A549 (cell line): ENCODE measurements around the gene DNM3. TPM values are rescaled to one million over a fixed set of nuclear protein-coding genes. Genes with fewer than 3 reads are reported as not detected.

Source experiments
- ATAC-seq, 2 experiments: fragments of 200-7000 bp in 1 of 2; fragments of >200 bp in 1 of 2; cut with Nextera tagmentation in 1 of 2; cut with Tn5 transposase in 1 of 2; 3 replicates each; pipeline versions ENCODE4 v1.8.0 to v1.9.1; 2018 to 2020; ENCODE audit warnings: mild to moderate bottlenecking in 1 of 2, moderate library complexity in 1 of 2
- CTCF ChIA-PET: fragments of 300-600 bp; sonication (Branson Sonifier 250); formaldehyde crosslinking; extraction: SDS; loops from one replicate; lab custom pipeline; 2021; ENCODE audit warnings: antibody characterized with exemption, inconsistent platforms; lab: Yijun Ruan, JAX
- POLR2A ChIA-PET: fragments of 350-600 bp; formaldehyde crosslinking; extraction: SDS; loops from one replicate; lab custom pipeline; 2021; ENCODE audit warnings: antibody characterized with exemption, inconsistent platforms; lab: Yijun Ruan, JAX
- DNase-seq, 2 experiments: peaks; one replicate each; pipeline versions ENCODE4 v3.0.0 to v3.0.0-alpha.2; 2011 to 2016; ENCODE audit warnings: low read depth in 1 of 2, low spot score in 1 of 2
- FAIRE-seq: peaks from 2 replicates; lab custom pipeline; 2011; peaks lifted over from hg19 to GRCh38; lab: Jason Lieb, UNC
- H3K27ac ChIP-seq, 2 experiments: fragments of >200 bp; sonication (Bioruptor Twin); formaldehyde crosslinking; 3 replicates each; pipeline ENCODE4 v1.5.1; 2016 to 2017
- H3K4me1 ChIP-seq: fragments of >200 bp; sonication (Bioruptor Twin); formaldehyde crosslinking; 3 replicates; pipeline ENCODE4 v1.6.1; 2016
- H3K4me2 ChIP-seq: fragments of >200 bp; sonication (Bioruptor Twin); formaldehyde crosslinking; 3 replicates; pipeline ENCODE4 v1.6.1; 2016
- H3K4me3 ChIP-seq: fragments of >200 bp; sonication (Bioruptor Twin); formaldehyde crosslinking; 3 replicates; pipeline ENCODE4 v1.5.1; 2016
- H3K9me3 ChIP-seq: fragments of >200 bp; sonication (Bioruptor Twin); formaldehyde crosslinking; 3 replicates; pipeline ENCODE4 v1.6.1; 2016
- BCL3 ChIP-seq: fragments of >200 bp; sonication (Bioruptor Twin); formaldehyde crosslinking; IDR thresholded peaks from 3 replicates; pipeline ENCODE4 v1.6.1; 2016
- BHLHE40 ChIP-seq: IDR thresholded peaks from 2 replicates; pipeline ENCODE4 v1.6.1; 2012; ENCODE audit warnings: low read depth, low read length, inconsistent platforms
- CTCF ChIP-seq: fragments of >200 bp; sonication (Bioruptor Twin); formaldehyde crosslinking; IDR thresholded peaks from 3 replicates; pipeline ENCODE4 v1.5.1; 2016
- ELK1 ChIP-seq: fragments of 150-350 bp; IDR thresholded peaks from 2 replicates; pipeline ENCODE4 v1.6.1; 2014; ENCODE audit warnings: low read depth, mild to moderate bottlenecking, low read length
- FOSL2 ChIP-seq, 2 experiments: fragments of 450-650 bp in 1 of 2; fragments of >200 bp in 1 of 2; sonication (Bioruptor Twin) in 1 of 2; formaldehyde crosslinking; IDR thresholded peaks; 2 replicates each; pipeline versions ENCODE4 v1.5.0 to v1.6.1; 2016 to 2020; ENCODE audit warnings: mild to moderate bottlenecking in 1 of 2, moderate library complexity in 1 of 2
- HMGXB4 ChIP-seq: fragments of 250-450 bp; sonication (Bioruptor Pico); IDR thresholded peaks from 2 replicates; pipeline ENCODE4 v1.5.0; 2021; ENCODE audit warnings: mild to moderate bottlenecking, moderate library complexity, borderline replicate concordance
- HOXB13 ChIP-seq: fragments of 250-450 bp; sonication (Bioruptor Pico); IDR thresholded peaks from 2 replicates; pipeline ENCODE4 v1.5.0; 2020; ENCODE audit warnings: low read depth, mild to moderate bottlenecking, moderate library complexity
- KDM5A ChIP-seq: fragments of 200-600 bp; sonication (generic); IDR thresholded peaks from 2 replicates; pipeline ENCODE4 v1.6.1; 2016; ENCODE audit warnings: antibody characterized with exemption, mild to moderate bottlenecking
- PBX3 ChIP-seq: IDR thresholded peaks from 2 replicates; pipeline ENCODE4 v1.6.1; 2012
- RAD21 ChIP-seq, 2 experiments: fragments of >200 bp in 1 of 2; sonication (Bioruptor Twin) in 1 of 2; formaldehyde crosslinking in 1 of 2; IDR thresholded peaks in 1 of 2; conservative IDR thresholded peaks in 1 of 2; 2 replicates in 1 of 2; 3 replicates in 1 of 2; pipeline ENCODE4 v1.6.1; 2012 to 2018; ENCODE audit warnings: inconsistent platforms in 1 of 2
- SMC3 ChIP-seq: fragments of >200 bp; sonication (Bioruptor Twin); formaldehyde crosslinking; IDR thresholded peaks from 3 replicates; pipeline ENCODE4 v1.6.1; 2018; ENCODE audit warnings: inconsistent platforms
- TFCP2L1 ChIP-seq: fragments of 250-450 bp; sonication (Bioruptor Pico); IDR thresholded peaks from 2 replicates; pipeline ENCODE4 v1.5.0; 2021; ENCODE audit warnings: mild to moderate bottlenecking
- ZFP36 ChIP-seq: fragments of 450-650 bp; IDR thresholded peaks from 2 replicates; pipeline ENCODE4 v1.6.1; 2014; ENCODE audit warnings: borderline replicate concordance; ENCODE audit not compliant: partially characterized antibody
- ZNF302 ChIP-seq: fragments of 250-450 bp; sonication (Bioruptor Pico); IDR thresholded peaks from 2 replicates; pipeline ENCODE4 v1.9.0; 2021; ENCODE audit warnings: inconsistent platforms, mild to moderate bottlenecking, moderate library complexity
- WGBS: methylation state at CpG from one replicate; pipeline ENCODE4 v1.1.6; 2017; ENCODE audit errors: missing lambda C conversion rate; 5-methylcytosine and 5-hydroxymethylcytosine counted together
- polyA plus RNA-seq, 4 experiments: library from polyadenylated mRNA; depleted of rRNA in 3 of 4; stranded (reverse); fragments of >200 nt; fragmentation: RNase III in 1 of 4; extraction: RNeasy Plus Mini Kit Qiagen cat#74134 plus additional on column Dnase treatment in 1 of 4; gene quantifications; 2 replicates in 3 of 4; 3 replicates in 1 of 4; pipeline ENCODE4 v1.2.3, GENCODE V29; 2011 to 2017

Gene DNM3
- polyA plus RNA-seq, 2 of the 4 experiments (the other 2 are of a cell fraction): 0.57 to 1.5 TPM

GRCh38 chr1:172275478-172275877 is 434.2 kb downstream of the DNM3 start:
- Histone ChIP-seq H3K4me1 (peaks cover 60% of the 10 kb centered on the region), H3K4me3 (no peak overlapping the region), H3K4me2 (0 out of 3 replicates have a peak overlapping the region, but pooled peaks have one; percentile 4), H3K9me3 (no peaks in the 10 kb centered on the region), H3K27ac (0 out of 6 replicates have a peak overlapping the region, but pooled peaks of 1 of the 2 experiments have one; percentile 4)
- TF ChIP-seq ELK1 (no peak), RAD21 (conservative IDR thresholded peaks at IDR 0.05 in 1 of 2, IDR thresholded peaks at IDR 0.05 in 1 of 2) (no peak), ZNF302 (CRISPR knock-in tag) (no peak), BCL3 (no peak), TFCP2L1 (CRISPR knock-in tag) (no peak), SMC3 (no peak), ZFP36 (no peak), BHLHE40 (no peak), KDM5A (no peak), FOSL2 (IDR thresholded peaks at IDR 0.05) (no peak), FOSL2 (CRISPR knock-in tag; IDR thresholded peaks at IDR 0.05) (no peak)
- peak; percentile 36 for FAIRE-seq
- no peak for DNase-seq
- POLR2A ChIA-PET: no interaction called here
- 85% methylated on average over 1 of the region's 1 CpG for WGBS
- ATAC-seq: no peak
- CTCF ChIA-PET: interaction anchor here (0.6 kb wide), 1 partner anchor 119 kb away, joined by 3 read pairs; no protein-coding TSS in a partner anchor

GRCh38 chr1:172276120-172276818 is 435.0 kb downstream of the DNM3 start:
- DNase-seq (no peak), ATAC-seq (no peak), FAIRE-seq (no peak)
- Histone ChIP-seq H3K27ac (peak overlapping the region in 1 of 2 experiments; percentile 4; a peak in 1 of 6 replicates), H3K4me1 (peaks cover 54% of the 10 kb centered on the region), H3K4me2 (no peak overlapping the region), H3K4me3 (no peak overlapping the region), H3K9me3 (no peaks in the 10 kb centered on the region)
- ChIA-PET CTCF (interaction anchor here (0.6 kb wide), 1 partner anchor 118 kb away, joined by 3 read pairs; no protein-coding TSS in a partner anchor), POLR2A (no interaction called here)
- WGBS: 42% methylated on average over 2 of the region's 2 CpGs
- TF ChIP-seq HMGXB4 (CRISPR knock-in tag): no peak
- TF ChIP-seq RAD21 (conservative IDR thresholded peaks at IDR 0.05 in 1 of 2, IDR thresholded peaks at IDR 0.05 in 1 of 2): no peak
- TF ChIP-seq CTCF: no peak

GRCh38 chr1:172277275-172277674 is 436.0 kb downstream of the DNM3 start:
- Histone ChIP-seq H3K4me1 (peaks cover 54% of the 10 kb centered on the region), H3K4me2 (no peak overlapping the region), H3K4me3 (no peak overlapping the region), H3K9me3 (no peaks in the 10 kb centered on the region), H3K27ac (peak overlapping the region in 1 of 2 experiments; percentile 47; a peak in 2 of 6 replicates)
- POLR2A ChIA-PET: no interaction called here
- no peak for DNase-seq
- TF ChIP-seq PBX3 (no peak), HOXB13 (CRISPR knock-in tag) (no peak)
- 38% methylated on average over 1 of the region's 1 CpG for WGBS
- CTCF ChIA-PET: interaction anchor here (0.8 kb wide), 1 partner anchor 187 kb away, joined by 3 read pairs; no protein-coding TSS in a partner anchor
- ATAC-seq: no peak
- no peak for FAIRE-seq
